Smooth muscle cell (in vitro differentiated cells): ENCODE data around the gene RNFT2. TPM values are rescaled to one million over a fixed set of nuclear protein-coding genes. Genes with fewer than 3 reads are reported as not detected.

Experiments
- DNase-seq: peaks from one replicate; lab custom pipeline; 2025; ENCODE audit not compliant: unreplicated experiment; lab: John Stamatoyannopoulos, UW
- H2AFZ ChIP-seq: fragments of 200-600 bp; sonication (generic); 2 replicates; pipeline ENCODE4 v1.6.0; 2016; ENCODE audit warnings: antibody characterized with exemption, low read depth, mild to moderate bottlenecking
- H3F3A ChIP-seq: fragments of 200-600 bp; sonication (generic); 2 replicates; pipeline ENCODE4 v1.6.0; 2017; ENCODE audit warnings: antibody characterized with exemption, low read depth
- H3K27ac ChIP-seq: fragments of 200-600 bp; sonication (generic); 2 replicates; pipeline ENCODE4 v1.5.1; 2016; ENCODE audit warnings: low read depth, mild to moderate bottlenecking
- H3K27me3 ChIP-seq: fragments of 200-600 bp; sonication (generic); 2 replicates; pipeline ENCODE4 v1.6.1; 2016; ENCODE audit warnings: low read depth, mild to moderate bottlenecking
- H3K36me3 ChIP-seq: fragments of 200-600 bp; sonication (generic); 2 replicates; pipeline ENCODE4 v1.5.1; 2016; ENCODE audit warnings: low read depth
- H3K4me1 ChIP-seq: fragments of 200-600 bp; sonication (generic); 2 replicates; pipeline ENCODE4 v1.5.1; 2016; ENCODE audit warnings: low read depth
- H3K4me2 ChIP-seq: fragments of 200-600 bp; sonication (generic); 2 replicates; pipeline ENCODE4 v1.6.0; 2016; ENCODE audit warnings: mild to moderate bottlenecking
- H3K4me3 ChIP-seq: fragments of 200-600 bp; sonication (generic); 2 replicates; pipeline ENCODE4 v1.5.1; 2016; ENCODE audit warnings: mild to moderate bottlenecking
- H3K79me2 ChIP-seq: fragments of 200-600 bp; sonication (generic); 2 replicates; pipeline ENCODE4 v1.6.0; 2016; ENCODE audit warnings: low read depth, mild to moderate bottlenecking
- H3K9ac ChIP-seq: fragments of 200-600 bp; sonication (generic); 2 replicates; pipeline ENCODE4 v1.6.0; 2016; ENCODE audit warnings: low read depth
- H3K9me3 ChIP-seq: fragments of 200-600 bp; sonication (generic); replicated peaks from 2 replicates; pipeline ENCODE4 v1.5.1; 2016; ENCODE audit warnings: low read depth
- H4K20me1 ChIP-seq: fragments of 200-600 bp; sonication (generic); 2 replicates; pipeline ENCODE4 v1.6.0; 2016; ENCODE audit warnings: low read depth
- CTCF ChIP-seq: fragments of 200-600 bp; sonication (generic); IDR thresholded peaks from 2 replicates; pipeline ENCODE4 v1.5.1; 2017; ENCODE audit warnings: borderline replicate concordance, mild to moderate bottlenecking, antibody characterized with exemption; ENCODE audit not compliant: insufficient read depth, poor library complexity, severe bottlenecking
- WGBS: methylation state at CpG from one replicate; pipeline ENCODE4 v1.1.7; 2016; ENCODE audit warnings: low lambda C conversion rate; 5-methylcytosine and 5-hydroxymethylcytosine counted together
- polyA plus RNA-seq: library from polyadenylated mRNA; unstranded; fragments of >200 nt; fragmentation: Nextera tagmentation; extraction: Ambion mirVana; gene quantifications from 2 replicates; pipeline ENCODE4 v1.2.1, GENCODE V29; 2016
- total RNA-seq: library from RNA; depleted of rRNA; stranded (reverse); fragments of >200 nt; gene quantifications from 2 replicates; pipeline ENCODE4 v1.2.3, GENCODE V29; 2014

The RNFT2 gene
- total and polyA plus RNA-seq, 2 experiments from 2014 or later: 2.0 to 2.4 TPM

GRCh38 chr12:116766285-116766684, 28.2 kb downstream of the RNFT2 start:
- DNase-seq: no peak
- 96% methylated on average over 3 of the region's 3 CpGs for WGBS
- TF ChIP-seq CTCF: no peak

GRCh38 chr12:116766746-116767145, 28.6 kb downstream of the RNFT2 start:
- Histone ChIP-seq H3K27ac (no peak overlapping the region), H3K4me2 (no peak overlapping the region), H3F3A (no peaks in the 10 kb centered on the region), H3K27me3 (no peaks in the 10 kb centered on the region), H3K79me2 (no peaks in the 10 kb centered on the region), H2AFZ (no peak overlapping the region), H3K4me3 (no peak overlapping the region), H4K20me1 (no peaks in the 10 kb centered on the region), H3K36me3 (no peaks in the 10 kb centered on the region), H3K4me1 (no peaks in the 10 kb centered on the region), H3K9ac (no peak overlapping the region), H3K9me3 (no peaks in the 10 kb centered on the region)
- no peak for DNase-seq
- TF ChIP-seq CTCF: no peak
- 96% methylated on average over 3 of the region's 3 CpGs for WGBS

More at GRCh38 chr12:116766285-116766684, 28.2 kb downstream of the RNFT2 start:
- no peaks in the 10 kb centered on the region for H3K4me1 ChIP-seq
- no peak overlapping the region for H3K27ac ChIP-seq
- no peaks in the 10 kb centered on the region for H3F3A ChIP-seq
- H3K4me2 ChIP-seq: no peak overlapping the region
- no peaks in the 10 kb centered on the region for H3K79me2 ChIP-seq
- H3K27me3 ChIP-seq: no peaks in the 10 kb centered on the region
- H3K9me3 ChIP-seq: no peaks in the 10 kb centered on the region
- H2AFZ ChIP-seq: no peak overlapping the region
- H4K20me1 ChIP-seq: no peaks in the 10 kb centered on the region
- H3K9ac ChIP-seq: no peak overlapping the region
- H3K36me3 ChIP-seq: no peaks in the 10 kb centered on the region
- no peak overlapping the region for H3K4me3 ChIP-seq

GRCh38 chr12:116771651-116772050, 33.5 kb downstream of the RNFT2 start:
- Histone ChIP-seq H2AFZ (no peak overlapping the region), H3F3A (no peaks in the 10 kb centered on the region), H3K9me3 (no peaks in the 10 kb centered on the region), H3K36me3 (no peaks in the 10 kb centered on the region), H4K20me1 (no peaks in the 10 kb centered on the region), H3K4me1 (no peaks in the 10 kb centered on the region), H3K79me2 (no peaks in the 10 kb centered on the region), H3K27me3 (no peaks in the 10 kb centered on the region), H3K4me2 (no peak overlapping the region), H3K9ac (no peak overlapping the region), H3K27ac (no peak overlapping the region), H3K4me3 (no peak overlapping the region)
- TF ChIP-seq CTCF: no peak
- 80% methylated on average over 8 of the region's 8 CpGs for WGBS
- no peak for DNase-seq

GRCh38 chr12:116773276-116773731, 35.2 kb downstream of the RNFT2 start:
- Histone ChIP-seq H2AFZ (no peak overlapping the region), H3K27ac (no peak overlapping the region), H3K79me2 (no peaks in the 10 kb centered on the region), H3K4me3 (no peak overlapping the region), H4K20me1 (no peaks in the 10 kb centered on the region), H3K36me3 (no peaks in the 10 kb centered on the region), H3K9me3 (no peaks in the 10 kb centered on the region), H3K4me2 (no peak overlapping the region), H3K4me1 (no peaks in the 10 kb centered on the region), H3K9ac (no peak overlapping the region), H3F3A (no peaks in the 10 kb centered on the region), H3K27me3 (no peaks in the 10 kb centered on the region)
- WGBS: 87% methylated on average over 4 of the region's 4 CpGs
- no peak for DNase-seq
- no peak for TF ChIP-seq CTCF
